Measurements from ENCODE around the gene GNB3.
"Not testable (repeated sequence)": the region's sequence is repeated elsewhere in the genome, so short reads cannot be mapped to it uniquely, and the experiment has no call there.

GNB3 gene

GRCh38 chr12:6858799-6859198, 18.1 kb downstream of the GNB3 start:
- DNase-seq (ENCODE audit: low read depth) = no peak
- H3K4me3 ChIP-seq (ENCODE audit: low read length) = no peak overlapping the region
- TF ChIP-seq CTCF (IDR thresholded peaks at IDR 0.05; ENCODE audit: insufficient read depth, low read depth, low read length, missing control alignments) = no peak

- no peak for DNase-seq (ENCODE audit: low read depth)
- no peak overlapping the region for H3K4me3 ChIP-seq (ENCODE audit: low read length)
- no peak for TF ChIP-seq CTCF (IDR thresholded peaks at IDR 0.05; ENCODE audit: insufficient read depth, low read depth, low read length, missing control alignments)
These were observed 19.4 kb downstream of the GNB3 start for GRCh38 chr12:6860116-6860515.

GRCh38 chr12:6860942-6861341, 20.2 kb downstream of the GNB3 start:
- no peak overlapping the region for H3K4me3 ChIP-seq (ENCODE audit: low read length)
- TF ChIP-seq CTCF (IDR thresholded peaks at IDR 0.05; ENCODE audit: insufficient read depth, low read depth, low read length, missing control alignments) = no peak
- no peak for DNase-seq (ENCODE audit: low read depth)

- no peak overlapping the region for H3K4me3 ChIP-seq (ENCODE audit: low read length)
- no peak for DNase-seq (ENCODE audit: low read depth)
- no peak for TF ChIP-seq CTCF (IDR thresholded peaks at IDR 0.05; ENCODE audit: insufficient read depth, low read depth, low read length, missing control alignments)
These were observed 20.7 kb downstream of the GNB3 start for GRCh38 chr12:6861391-6861790.

- no peak overlapping the region for H3K4me3 ChIP-seq (ENCODE audit: low read length)
- TF ChIP-seq CTCF (IDR thresholded peaks at IDR 0.05; ENCODE audit: insufficient read depth, low read depth, low read length, missing control alignments) = no peak
- no peak for DNase-seq (ENCODE audit: low read depth)
These were observed 22.3 kb downstream of the GNB3 start for GRCh38 chr12:6863033-6863432.

- DNase-seq (ENCODE audit: low read depth) = no peak
- H3K4me3 ChIP-seq (ENCODE audit: low read length) = no peak overlapping the region
- TF ChIP-seq CTCF (IDR thresholded peaks at IDR 0.05; ENCODE audit: insufficient read depth, low read depth, low read length, missing control alignments) = no peak
These were observed 23.0 kb downstream of the GNB3 start for GRCh38 chr12:6863586-6864321.

GRCh38 chr12:6865307-6865706, 24.6 kb downstream of the GNB3 start:
- not testable (repeated sequence) for H3K4me3 ChIP-seq (ENCODE audit: low read length); DNase-seq (ENCODE audit: low read depth)
